Renal cortex interstitium (tissue), 11 donors: ENCODE measurements around the gene FAM83F. TPM values are rescaled to one million over a fixed set of nuclear protein-coding genes. Genes with fewer than 3 reads are reported as not detected.

Experiments
- DNase-seq, 11 donors: peaks; one replicate each; pipeline ENCODE4 v3.0.0-alpha.2; 2013; ENCODE audit warnings: low read depth in 9 of 11, low spot score in 4 of 11; ENCODE audit errors: extremely low read depth in 1 of 11
- polyA plus RNA-seq, 3 donors: library from polyadenylated mRNA; unstranded; fragments of 120-200 nt; gene quantifications; one replicate each; pipeline ENCODE4 v1.2.1, GENCODE V29; 2013; ENCODE audit not compliant: insufficient read length in 3 of 3

FAM83F gene
- polyA plus RNA-seq, 3 donors = 1.4 to 2.7 (median 2.4) TPM

DNA sequence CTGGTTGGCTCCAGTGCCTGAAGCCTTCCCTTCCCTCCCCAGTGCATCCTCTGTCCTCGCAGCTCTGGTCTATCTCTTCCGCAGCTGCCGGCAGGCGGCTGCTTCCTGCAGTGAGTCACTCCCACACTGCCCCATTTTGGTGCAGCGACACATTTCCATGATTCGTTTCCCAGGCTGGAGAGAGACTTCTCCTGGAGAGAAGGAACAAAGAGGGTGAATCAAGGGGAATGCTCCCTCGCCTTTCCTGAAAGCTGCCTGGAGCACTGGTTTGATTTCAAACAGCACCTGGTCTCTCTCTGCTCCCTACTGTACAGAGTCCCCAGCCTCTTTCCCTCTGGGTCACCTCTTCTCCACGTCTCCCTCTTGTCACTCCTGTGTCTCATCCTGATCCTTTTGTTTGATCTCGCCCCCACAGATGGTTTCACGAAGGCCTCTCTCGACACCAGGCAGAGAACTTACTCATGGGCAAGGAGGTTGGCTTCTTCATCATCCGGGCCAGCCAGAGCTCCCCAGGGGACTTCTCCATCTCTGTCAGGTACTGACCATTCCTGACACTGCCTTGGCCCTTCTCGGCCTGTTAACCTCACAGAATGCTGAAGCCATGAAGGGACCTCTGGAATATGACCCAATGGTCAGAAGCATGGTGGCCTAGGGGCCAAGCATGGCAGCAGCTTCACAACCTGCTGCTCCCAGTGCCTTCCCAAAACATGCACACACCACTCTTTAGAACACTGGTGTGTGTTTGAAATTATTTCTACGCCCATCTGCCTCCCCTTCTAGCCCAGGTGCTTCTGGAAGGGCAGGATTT lies 34.9 kb upstream of the FAM83F start, which contains the start of gene TMA7B:
TMA7B (plus strand) TSS at position 758 of the 808 bp plus-strand sequence. CDS start 3,978 bp downstream, outside the sequence.
- peak in 3 of 11 donors; percentile 32 to 41 (median 35) for DNase-seq

DNA sequence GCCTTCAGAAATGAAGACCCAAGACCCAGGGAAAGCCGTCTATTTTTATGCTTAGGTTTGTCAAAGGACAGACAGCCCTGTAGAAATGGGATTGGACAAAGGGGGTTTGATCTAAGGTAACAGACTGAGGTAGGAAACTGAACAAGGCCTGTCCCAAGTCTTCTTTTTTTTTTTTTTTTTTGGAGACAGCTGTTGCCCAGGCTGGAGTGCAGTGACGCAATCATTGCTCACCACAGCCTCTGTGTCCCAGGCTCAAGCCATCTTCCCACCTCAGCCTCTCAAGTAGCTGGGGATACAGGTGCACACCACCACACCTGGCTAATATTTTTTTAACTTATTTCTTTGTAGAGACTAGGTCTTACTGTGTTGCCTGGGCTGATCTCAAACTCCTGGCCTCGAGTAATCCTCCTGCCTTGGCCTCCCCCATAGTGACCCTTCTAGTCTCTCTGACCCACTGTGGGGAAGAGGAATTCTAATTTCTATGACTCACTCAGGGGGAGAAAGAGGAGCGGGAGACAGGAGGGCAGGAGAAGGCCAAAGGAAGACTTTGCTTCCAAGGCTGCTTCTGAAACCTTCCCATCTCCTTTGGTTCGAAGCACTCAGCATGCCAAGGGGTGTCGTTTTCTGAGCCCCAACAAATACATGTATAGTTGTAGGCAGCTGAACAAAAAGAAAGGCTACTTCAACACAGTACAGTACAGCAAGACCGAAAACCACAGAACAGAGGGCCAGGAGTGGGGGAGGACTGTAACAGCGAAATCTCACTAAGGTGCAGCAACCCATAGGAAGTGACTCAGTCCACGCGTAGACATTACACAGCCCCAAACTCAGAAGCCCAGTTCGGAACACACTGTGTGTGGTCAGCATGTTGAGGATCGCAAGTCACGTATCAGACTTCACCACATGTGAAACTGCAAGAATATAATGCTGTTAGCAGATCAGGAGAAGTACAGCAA lies 33.7 kb upstream of the FAM83F start:
- no peak for DNase-seq

GRCh38 chr22:39962071-39962470 lies 32.7 kb upstream of the FAM83F start:
- DNase-seq = no peak

- no peak for DNase-seq
These were observed 29.0 kb upstream of the FAM83F start for GRCh38 chr22:39965748-39966147.

GRCh38 chr22:39966470-39966869 lies 28.3 kb upstream of the FAM83F start:
- DNase-seq = no peak

- no peak for DNase-seq
These were observed 27.5 kb upstream of the FAM83F start for GRCh38 chr22:39967103-39967829.

- DNase-seq = no peak
These were observed 26.5 kb upstream of the FAM83F start for GRCh38 chr22:39967996-39968972.

- no peak for DNase-seq
These were observed 24.0 kb upstream of the FAM83F start for GRCh38 chr22:39970742-39971141.

GRCh38 chr22:39972641-39973040 lies 22.1 kb upstream of the FAM83F start:
- no peak for DNase-seq

- no peak for DNase-seq
These were observed 21.1 kb upstream of the FAM83F start for GRCh38 chr22:39973656-39974055.

GRCh38 chr22:39974065-39974464 lies 20.7 kb upstream of the FAM83F start:
- no peak for DNase-seq

DNA sequence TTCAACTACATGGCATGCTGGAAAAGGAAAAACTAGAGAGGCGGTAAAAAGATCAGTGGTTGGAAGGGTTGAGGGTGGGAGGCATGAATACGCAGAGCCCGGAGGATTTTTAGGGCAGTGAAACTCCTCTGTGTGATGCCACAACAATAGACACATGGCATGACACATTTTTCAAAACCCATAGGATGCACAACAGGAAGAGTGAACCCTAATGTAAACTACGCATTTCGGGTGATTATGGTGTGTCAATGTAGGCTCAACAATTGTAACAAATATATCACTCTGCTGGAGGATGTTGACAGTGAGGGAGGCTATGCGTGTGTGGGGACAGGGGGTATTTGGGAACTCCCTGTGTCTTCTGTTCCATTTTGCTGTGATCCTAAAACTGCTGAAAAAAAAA lies 15.7 kb upstream of the FAM83F start:
- DNase-seq = no peak

GRCh38 chr22:39979458-39979857 lies 15.3 kb upstream of the FAM83F start:
- no peak for DNase-seq

- DNase-seq = no peak
These were observed 14.2 kb upstream of the FAM83F start for GRCh38 chr22:39980596-39980995.

DNA sequence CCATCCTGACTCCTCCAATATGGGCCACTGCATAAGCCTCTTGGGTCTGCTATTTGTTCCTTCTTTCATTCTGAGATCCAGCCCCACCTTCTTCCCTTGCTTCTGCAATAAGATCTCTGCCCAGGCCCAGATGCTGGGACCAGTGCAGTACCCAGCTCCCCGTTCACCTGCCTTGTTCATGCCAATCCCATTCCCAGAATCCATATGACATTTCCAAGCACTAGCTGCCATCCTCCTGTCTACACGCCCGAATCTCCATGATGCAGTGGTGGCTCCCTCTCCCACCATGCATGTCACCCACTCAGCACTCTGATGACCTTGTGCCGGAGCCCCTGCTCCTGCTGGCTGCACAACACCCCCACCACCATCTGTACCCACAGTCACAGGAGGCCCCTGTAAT lies 11.4 kb upstream of the FAM83F start:
- no peak for DNase-seq

DNA sequence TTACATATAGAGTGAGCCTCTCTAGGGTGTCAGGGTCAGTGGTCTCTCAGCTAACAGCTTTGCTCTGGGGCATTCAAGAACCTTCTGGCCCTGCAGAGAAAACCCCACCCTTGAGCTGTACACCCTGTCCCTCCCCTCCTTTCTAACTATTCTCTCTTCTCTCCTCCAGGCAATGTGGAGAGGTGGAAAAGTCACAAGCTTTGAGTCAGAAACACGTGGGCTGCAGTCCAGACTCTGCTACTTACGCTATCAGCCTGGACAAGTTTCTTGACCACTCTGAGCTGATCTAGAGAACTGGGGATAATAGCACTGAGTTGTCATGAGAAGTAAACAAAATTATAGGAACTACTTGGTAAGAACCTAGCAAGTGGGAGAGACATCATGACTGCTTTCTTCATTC lies 10.7 kb upstream of the FAM83F start:
- no peak for DNase-seq

- no peak for DNase-seq
These were observed 10.0 kb upstream of the FAM83F start for GRCh38 chr22:39984746-39985145.

DNA sequence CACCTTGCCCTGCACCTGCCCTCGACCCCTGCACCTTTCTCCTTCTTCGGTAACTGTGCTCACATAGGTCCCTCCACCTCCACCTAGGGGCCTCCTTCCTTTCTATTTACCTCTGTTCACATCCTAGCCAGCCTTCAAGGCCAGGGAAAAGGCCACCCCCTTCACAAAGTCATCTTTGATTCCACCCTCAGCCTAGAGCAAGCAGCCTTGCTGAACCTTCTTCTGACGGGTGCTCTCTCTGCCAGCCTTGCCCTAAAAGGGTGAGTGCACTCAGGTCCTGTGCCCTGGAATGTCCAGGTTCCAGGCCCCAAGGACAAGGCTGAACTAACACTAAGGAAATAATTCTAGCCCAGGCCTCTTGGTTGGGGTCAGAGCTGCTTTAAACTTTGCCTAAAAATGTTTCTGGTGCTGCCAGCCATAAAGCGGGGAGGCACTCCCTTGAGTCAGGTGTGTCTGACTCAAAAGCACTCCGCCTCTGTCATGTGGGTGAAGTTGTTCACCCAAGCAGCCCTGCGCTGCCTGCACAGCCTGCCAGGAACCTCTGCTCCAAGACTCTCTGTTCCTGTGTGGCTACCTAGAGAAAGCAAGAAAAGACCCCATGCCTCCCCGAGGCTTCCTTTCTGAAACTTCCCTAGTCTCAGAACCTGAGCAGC lies 9.2 kb upstream of the FAM83F start:
- no peak for DNase-seq
